Prostate gland (tissue), 2 donors: ENCODE data around the gene CABLES2. TPM values are rescaled to one million over a fixed set of nuclear protein-coding genes. Genes with fewer than 3 reads are reported as not detected.

Experiments used
- DNase-seq: peaks from one replicate; pipeline ENCODE4 v3.0.0-alpha.2; 2019; ENCODE audit warnings: low spot score
- H3K27ac ChIP-seq, 2 donors: fragments of 200-600 bp; sonication (generic); 2 replicates each; pipeline ENCODE4 v1.5.1; 2017 to 2019
- H3K27me3 ChIP-seq: fragments of 200-600 bp; sonication (generic); replicated peaks from 2 replicates; pipeline ENCODE4 v1.5.1; 2019; ENCODE audit not compliant: insufficient read depth
- H3K36me3 ChIP-seq, 2 donors: fragments of 200-600 bp; sonication (generic); 1 replicate in 1 of 2; 2 replicates in 1 of 2; pipeline versions ENCODE4 v1.5.1 to v1.8.1; 2017 to 2019
- H3K4me1 ChIP-seq: fragments of 200-600 bp; sonication (generic); replicated peaks from 2 replicates; pipeline ENCODE4 v1.5.1; 2019
- H3K4me3 ChIP-seq, 2 donors: fragments of 200-600 bp; sonication (generic); 2 replicates each; pipeline ENCODE4 v1.5.1; 2017 to 2019
- H3K9me3 ChIP-seq: fragments of 200-600 bp; sonication (generic); 2 replicates; pipeline ENCODE4 v1.5.1; 2017
- POLR2A ChIP-seq: fragments of 450-650 bp; IDR thresholded peaks from one replicate; pipeline ENCODE4 v1.6.1; 2016; ENCODE audit warnings: antibody characterized with exemption, mild to moderate bottlenecking
- POLR2AphosphoS5 ChIP-seq: sonication (generic); formaldehyde crosslinking; IDR thresholded peaks from one replicate; pipeline ENCODE4 v1.6.1; 2017; ENCODE audit warnings: antibody characterized with exemption
- WGBS: methylation state at CpG from one replicate; pipeline ENCODE4 v1.1.5; 2018; 5-methylcytosine and 5-hydroxymethylcytosine counted together
- intact Hi-C: fragments of 100-400 bp; cut with DNase I; formaldehyde crosslinking; loops from one replicate; pipeline ENCODE4 v1.14.2; 2022
- total RNA-seq, 2 donors: library from RNA; depleted of rRNA; stranded (reverse); fragments of >200 nt; gene quantifications; one replicate each; pipeline ENCODE4 v1.1.0, GENCODE V29; 2016
- TF ChIP-seq, protein P1 (sequence below), 4 experiments: fragments of 200-600 bp in 2 of 4; fragments of 450-650 bp in 2 of 4; sonication (generic) in 2 of 4; IDR thresholded peaks; 1 replicate in 3 of 4; 2 replicates in 1 of 4; pipeline ENCODE4 v1.5.1; 2016 to 2019; ENCODE audit warnings: antibody characterized with exemption in 4 of 4, mild to moderate bottlenecking in 2 of 4, moderate library complexity in 2 of 4

CABLES2 gene
- total RNA-seq, 2 donors from 2014 or later: 4.1 to 31.3 TPM

DNA sequence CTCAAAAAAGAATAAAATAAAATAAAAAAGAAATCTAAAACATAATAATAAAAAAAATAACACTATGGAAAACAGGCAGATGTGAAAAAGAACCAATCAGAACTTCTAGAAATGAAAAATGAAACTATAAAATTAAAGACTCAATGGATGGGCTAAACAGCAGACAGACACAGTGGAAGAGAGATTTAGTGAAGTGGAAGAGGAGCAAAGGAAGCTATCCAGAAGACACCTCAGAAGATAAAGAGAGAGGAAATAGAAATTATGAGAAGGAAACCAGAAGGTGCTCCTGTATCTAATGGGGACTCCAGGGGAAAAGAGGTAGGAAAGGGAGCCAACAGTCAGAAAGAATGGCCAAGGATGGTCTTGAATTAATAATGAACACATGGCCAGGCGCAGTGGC lies 58.5 kb downstream of the CABLES2 start:
- peaks cover 15% of the 10 kb centered on the region for H3K4me1 ChIP-seq
- H3K4me3 ChIP-seq: no peak overlapping the region
- 100% methylated on average over 1 of the region's 1 CpG for WGBS
- no peak for DNase-seq
- H3K36me3 ChIP-seq: peaks cover 0 to 6% of the 10 kb centered on the region in 2 donors
- H3K27ac ChIP-seq: no peak overlapping the region
- no peaks in the 10 kb centered on the region for H3K9me3 ChIP-seq
- intact Hi-C loops: no loop called here
- H3K27me3 ChIP-seq: no peaks in the 10 kb centered on the region
- TF ChIP-seq POLR2A (no peak), POLR2AphosphoS5 (no peak)
- TF ChIP-seq, protein P1, sequence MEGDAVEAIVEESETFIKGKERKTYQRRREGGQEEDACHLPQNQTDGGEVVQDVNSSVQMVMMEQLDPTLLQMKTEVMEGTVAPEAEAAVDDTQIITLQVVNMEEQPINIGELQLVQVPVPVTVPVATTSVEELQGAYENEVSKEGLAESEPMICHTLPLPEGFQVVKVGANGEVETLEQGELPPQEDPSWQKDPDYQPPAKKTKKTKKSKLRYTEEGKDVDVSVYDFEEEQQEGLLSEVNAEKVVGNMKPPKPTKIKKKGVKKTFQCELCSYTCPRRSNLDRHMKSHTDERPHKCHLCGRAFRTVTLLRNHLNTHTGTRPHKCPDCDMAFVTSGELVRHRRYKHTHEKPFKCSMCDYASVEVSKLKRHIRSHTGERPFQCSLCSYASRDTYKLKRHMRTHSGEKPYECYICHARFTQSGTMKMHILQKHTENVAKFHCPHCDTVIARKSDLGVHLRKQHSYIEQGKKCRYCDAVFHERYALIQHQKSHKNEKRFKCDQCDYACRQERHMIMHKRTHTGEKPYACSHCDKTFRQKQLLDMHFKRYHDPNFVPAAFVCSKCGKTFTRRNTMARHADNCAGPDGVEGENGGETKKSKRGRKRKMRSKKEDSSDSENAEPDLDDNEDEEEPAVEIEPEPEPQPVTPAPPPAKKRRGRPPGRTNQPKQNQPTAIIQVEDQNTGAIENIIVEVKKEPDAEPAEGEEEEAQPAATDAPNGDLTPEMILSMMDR (IDR thresholded peaks at IDR 0.05): no peak

- intact Hi-C loops: no loop called here
- H3K4me3 ChIP-seq: no peak overlapping the region
- H3K27ac ChIP-seq: no peak overlapping the region
- H3K4me1 ChIP-seq: peaks cover 7% of the 10 kb centered on the region
- 76% methylated on average over 6 of the region's 9 CpGs for WGBS
- H3K36me3 ChIP-seq: peaks cover 0 to 6% of the 10 kb centered on the region in 2 donors
- no peak for DNase-seq
- H3K27me3 ChIP-seq: no peaks in the 10 kb centered on the region
- TF ChIP-seq POLR2AphosphoS5 (no peak), POLR2A (no peak)
- TF ChIP-seq, protein P1 (IDR thresholded peaks at IDR 0.05): no peak
- no peaks in the 10 kb centered on the region for H3K9me3 ChIP-seq
These were observed 59.6 kb downstream of the CABLES2 start for GRCh38 chr20:62347445-62347844.

- WGBS: 93% methylated on average over 10 of the region's 10 CpGs
- H3K9me3 ChIP-seq: no peaks in the 10 kb centered on the region
- intact Hi-C loops: no loop called here
- no peak overlapping the region for H3K4me3 ChIP-seq
- TF ChIP-seq, protein P1 (IDR thresholded peaks at IDR 0.05): no peak
- H3K27me3 ChIP-seq: no peaks in the 10 kb centered on the region
- peaks cover 7% of the 10 kb centered on the region for H3K4me1 ChIP-seq
- H3K36me3 ChIP-seq: peaks cover 0 to 6% of the 10 kb centered on the region in 2 donors
- no peak overlapping the region for H3K27ac ChIP-seq
- DNase-seq: no peak
These were observed 60.0 kb downstream of the CABLES2 start for GRCh38 chr20:62347151-62347404.

DNA sequence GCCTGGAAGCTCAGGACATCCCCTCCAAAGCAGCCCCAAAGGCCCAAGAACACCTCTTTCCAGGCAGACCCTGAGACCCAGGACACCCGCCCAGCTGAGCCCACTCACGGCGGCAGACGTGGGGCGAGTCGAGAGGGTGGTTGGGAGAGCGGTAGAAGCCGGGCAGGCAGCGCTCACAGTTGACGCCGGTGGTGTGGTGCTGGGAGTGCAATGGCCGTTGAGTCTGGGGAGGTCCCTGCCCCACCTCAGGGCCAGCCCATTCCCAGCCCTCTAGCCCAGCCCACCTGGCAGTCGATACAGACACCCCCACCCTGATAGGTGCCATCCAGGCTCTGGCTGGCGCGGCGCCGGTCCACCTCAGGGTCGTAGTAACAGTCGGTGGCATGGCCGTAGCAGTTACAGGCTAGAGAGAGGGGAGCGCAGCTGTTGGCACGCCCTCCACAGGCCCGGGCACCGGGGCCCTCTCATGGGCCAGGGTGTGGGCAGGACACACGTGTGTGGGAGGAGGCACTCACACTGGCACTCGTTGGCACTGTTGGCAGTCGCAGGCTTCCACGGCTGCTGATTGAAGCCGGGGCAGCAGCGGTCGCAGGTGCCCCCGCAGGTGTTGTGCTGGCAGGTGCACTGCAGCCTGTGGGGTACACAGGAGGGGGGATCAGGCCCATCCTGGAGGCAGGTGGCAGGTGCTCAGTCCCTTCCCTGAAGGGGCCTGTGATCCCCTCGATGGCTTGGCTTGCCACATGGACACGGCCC lies 60.5 kb downstream of the CABLES2 start:
- TF ChIP-seq, protein P1 (IDR thresholded peaks at IDR 0.05): no peak
- TF ChIP-seq POLR2AphosphoS5 (no peak), POLR2A (no peak)
- intact Hi-C loops: no loop called here
- DNase-seq: no peak
- H3K27me3 ChIP-seq: no peaks in the 10 kb centered on the region
- 84% methylated on average over 32 of the region's 34 CpGs for WGBS
- H3K9me3 ChIP-seq: no peaks in the 10 kb centered on the region
- no peak overlapping the region for H3K4me3 ChIP-seq
- peaks cover 7% of the 10 kb centered on the region for H3K4me1 ChIP-seq
- H3K27ac ChIP-seq: no peak overlapping the region
- peaks cover 0 to 4% of the 10 kb centered on the region in 2 donors for H3K36me3 ChIP-seq

GRCh38 chr20:62345681-62346370 lies 61.3 kb downstream of the CABLES2 start:
- H3K27ac ChIP-seq: no peak overlapping the region
- H3K4me1 ChIP-seq: peaks cover 3% of the 10 kb centered on the region
- WGBS: 86% methylated on average over 24 of the region's 25 CpGs
- intact Hi-C loops: no loop called here
- TF ChIP-seq, protein P1 (IDR thresholded peaks at IDR 0.05): no peak
- TF ChIP-seq POLR2AphosphoS5 (no peak), POLR2A (no peak)
- H3K36me3 ChIP-seq: no peaks in the 10 kb centered on the region
- no peak overlapping the region for H3K4me3 ChIP-seq
- H3K9me3 ChIP-seq: no peaks in the 10 kb centered on the region
- no peaks in the 10 kb centered on the region for H3K27me3 ChIP-seq
- DNase-seq: no peak
